ENCODE data around the gene ARHGAP25.

The ARHGAP25 gene

DNA sequence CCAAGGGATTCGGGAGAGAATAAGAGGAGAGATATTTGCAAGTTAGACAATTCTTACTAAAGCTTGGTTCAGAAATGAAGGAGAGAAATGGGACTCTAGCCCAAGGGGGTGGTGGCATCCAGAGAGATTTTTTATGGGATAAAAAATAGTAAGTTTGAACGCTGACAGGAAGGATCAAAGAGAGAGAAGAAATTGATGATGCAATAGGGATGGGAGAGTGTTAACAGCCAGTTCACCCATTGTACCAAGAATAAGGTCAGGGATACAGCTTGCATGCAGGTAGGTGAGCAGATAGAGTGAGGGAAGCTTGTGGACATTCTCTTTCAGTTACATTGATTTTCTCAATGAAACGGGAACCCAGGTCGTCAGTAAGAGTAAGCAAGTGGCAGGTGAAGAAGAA, 1.2 kb upstream of the ARHGAP25 start:
- TF ChIP-seq, protein P1, sequence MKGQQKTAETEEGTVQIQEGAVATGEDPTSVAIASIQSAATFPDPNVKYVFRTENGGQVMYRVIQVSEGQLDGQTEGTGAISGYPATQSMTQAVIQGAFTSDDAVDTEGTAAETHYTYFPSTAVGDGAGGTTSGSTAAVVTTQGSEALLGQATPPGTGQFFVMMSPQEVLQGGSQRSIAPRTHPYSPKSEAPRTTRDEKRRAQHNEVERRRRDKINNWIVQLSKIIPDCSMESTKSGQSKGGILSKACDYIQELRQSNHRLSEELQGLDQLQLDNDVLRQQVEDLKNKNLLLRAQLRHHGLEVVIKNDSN (IDR thresholded peaks at IDR 0.05), result no peak
- TF ChIP-seq, protein P2, sequence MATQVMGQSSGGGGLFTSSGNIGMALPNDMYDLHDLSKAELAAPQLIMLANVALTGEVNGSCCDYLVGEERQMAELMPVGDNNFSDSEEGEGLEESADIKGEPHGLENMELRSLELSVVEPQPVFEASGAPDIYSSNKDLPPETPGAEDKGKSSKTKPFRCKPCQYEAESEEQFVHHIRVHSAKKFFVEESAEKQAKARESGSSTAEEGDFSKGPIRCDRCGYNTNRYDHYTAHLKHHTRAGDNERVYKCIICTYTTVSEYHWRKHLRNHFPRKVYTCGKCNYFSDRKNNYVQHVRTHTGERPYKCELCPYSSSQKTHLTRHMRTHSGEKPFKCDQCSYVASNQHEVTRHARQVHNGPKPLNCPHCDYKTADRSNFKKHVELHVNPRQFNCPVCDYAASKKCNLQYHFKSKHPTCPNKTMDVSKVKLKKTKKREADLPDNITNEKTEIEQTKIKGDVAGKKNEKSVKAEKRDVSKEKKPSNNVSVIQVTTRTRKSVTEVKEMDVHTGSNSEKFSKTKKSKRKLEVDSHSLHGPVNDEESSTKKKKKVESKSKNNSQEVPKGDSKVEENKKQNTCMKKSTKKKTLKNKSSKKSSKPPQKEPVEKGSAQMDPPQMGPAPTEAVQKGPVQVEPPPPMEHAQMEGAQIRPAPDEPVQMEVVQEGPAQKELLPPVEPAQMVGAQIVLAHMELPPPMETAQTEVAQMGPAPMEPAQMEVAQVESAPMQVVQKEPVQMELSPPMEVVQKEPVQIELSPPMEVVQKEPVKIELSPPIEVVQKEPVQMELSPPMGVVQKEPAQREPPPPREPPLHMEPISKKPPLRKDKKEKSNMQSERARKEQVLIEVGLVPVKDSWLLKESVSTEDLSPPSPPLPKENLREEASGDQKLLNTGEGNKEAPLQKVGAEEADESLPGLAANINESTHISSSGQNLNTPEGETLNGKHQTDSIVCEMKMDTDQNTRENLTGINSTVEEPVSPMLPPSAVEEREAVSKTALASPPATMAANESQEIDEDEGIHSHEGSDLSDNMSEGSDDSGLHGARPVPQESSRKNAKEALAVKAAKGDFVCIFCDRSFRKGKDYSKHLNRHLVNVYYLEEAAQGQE (IDR thresholded peaks at IDR 0.05; ENCODE audit: low read depth), result no peak
- TF ChIP-seq NFIC (IDR thresholded peaks at IDR 0.05) (no peak), CEBPB (IDR thresholded peaks at IDR 0.05) (no peak), ZBTB7A (IDR thresholded peaks at IDR 0.05; ENCODE audit: low read depth) (no peak), CREB1 (IDR thresholded peaks at IDR 0.05; ENCODE audit: low read depth) (no peak), TCF12 (IDR thresholded peaks at IDR 0.05; ENCODE audit: low read depth) (no peak)

DNA sequence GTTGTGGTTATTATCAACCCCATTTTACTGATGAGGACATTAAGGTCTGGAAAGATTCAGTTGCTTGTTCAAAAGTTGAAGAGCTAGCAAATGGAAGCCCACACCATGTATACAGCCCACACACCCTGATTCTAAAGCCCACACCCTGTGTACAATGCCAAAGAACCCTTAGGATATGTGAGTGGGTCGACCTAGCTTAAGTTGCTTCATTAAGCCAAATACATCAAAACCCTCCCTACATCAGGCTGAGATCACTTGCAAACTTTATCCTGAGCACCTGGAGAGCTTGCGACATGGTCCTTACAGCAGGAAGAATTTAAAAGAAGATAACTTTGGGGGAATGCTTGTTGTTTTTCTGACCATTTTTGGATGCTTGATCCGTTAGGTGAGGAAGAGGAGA, 435 bp upstream of the ARHGAP25 start:
- no peak for TF ChIP-seq CEBPB (IDR thresholded peaks at IDR 0.05)

DNA sequence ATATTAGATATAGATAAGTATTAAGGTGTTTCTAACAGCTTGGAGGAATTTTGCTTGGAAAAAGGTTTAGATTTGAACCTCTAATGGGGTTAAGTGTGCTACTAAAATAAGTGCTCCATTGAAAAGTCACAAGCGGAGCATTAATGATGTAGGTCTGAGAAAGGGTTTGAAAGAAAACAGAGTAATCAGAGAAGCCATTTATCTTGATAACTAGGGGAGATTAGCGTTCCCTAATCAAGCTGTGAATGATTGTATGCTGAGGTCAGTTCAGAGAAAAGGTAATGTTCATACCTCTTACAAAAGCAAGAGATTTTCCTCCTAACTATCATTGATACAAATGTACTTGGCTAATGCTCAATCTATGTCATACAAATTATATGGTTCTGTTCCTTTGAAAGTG, 1.5 kb downstream of the ARHGAP25 start:
- TF ChIP-seq NFIC (IDR thresholded peaks at IDR 0.05) (no peak), TAF1 (IDR thresholded peaks at IDR 0.05; ENCODE audit: low read depth) (no peak), CEBPB (IDR thresholded peaks at IDR 0.05) (no peak), ZBTB7A (IDR thresholded peaks at IDR 0.05; ENCODE audit: low read depth) (no peak), RAD21 (IDR thresholded peaks at IDR 0.05; ENCODE audit: low read depth) (no peak), EP300 (IDR thresholded peaks at IDR 0.05; ENCODE audit: borderline replicate concordance) (no peak), TCF12 (IDR thresholded peaks at IDR 0.05; ENCODE audit: low read depth) (no peak), CREB1 (IDR thresholded peaks at IDR 0.05; ENCODE audit: low read depth) (no peak), EGR1 (IDR thresholded peaks at IDR 0.05) (no peak), YY1 (IDR thresholded peaks at IDR 0.05; ENCODE audit: low read depth) (no peak)
- TF ChIP-seq, protein P3, sequence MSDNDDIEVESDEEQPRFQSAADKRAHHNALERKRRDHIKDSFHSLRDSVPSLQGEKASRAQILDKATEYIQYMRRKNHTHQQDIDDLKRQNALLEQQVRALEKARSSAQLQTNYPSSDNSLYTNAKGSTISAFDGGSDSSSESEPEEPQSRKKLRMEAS (IDR thresholded peaks at IDR 0.05), result no peak
- TF ChIP-seq, protein P2 (IDR thresholded peaks at IDR 0.05; ENCODE audit: low read depth), result no peak

DNA sequence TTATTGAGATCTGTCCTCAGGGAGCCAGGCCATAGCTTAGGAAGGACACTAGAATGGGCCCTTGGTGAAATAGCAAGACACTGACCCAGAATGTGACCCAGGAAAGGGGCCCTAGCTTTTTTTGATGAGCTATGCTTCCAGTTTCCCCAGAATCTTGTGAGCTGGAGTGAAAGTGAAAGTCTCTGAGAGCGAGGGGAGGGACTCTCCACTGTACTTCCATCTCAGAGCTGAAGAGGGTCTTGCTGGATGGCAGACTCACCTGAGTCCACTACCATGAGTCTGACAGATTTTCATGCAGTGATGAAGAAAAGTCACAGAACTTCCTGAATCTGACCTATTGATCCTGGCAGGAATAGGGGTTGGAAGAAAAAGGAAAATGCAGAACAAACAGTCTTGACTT, 3.1 kb downstream of the ARHGAP25 start:
- TF ChIP-seq, protein P3 (IDR thresholded peaks at IDR 0.05), result no peak
- TF ChIP-seq NFIC (IDR thresholded peaks at IDR 0.05) (no peak), RAD21 (IDR thresholded peaks at IDR 0.05; ENCODE audit: low read depth) (no peak), TEAD4 (IDR thresholded peaks at IDR 0.05) (no peak), CEBPB (IDR thresholded peaks at IDR 0.05) (no peak), TCF12 (IDR thresholded peaks at IDR 0.05; ENCODE audit: low read depth) (no peak), EP300 (IDR thresholded peaks at IDR 0.05; ENCODE audit: borderline replicate concordance) (no peak), YY1 (IDR thresholded peaks at IDR 0.05; ENCODE audit: low read depth) (no peak), FOXM1 (IDR thresholded peaks at IDR 0.05; ENCODE audit: borderline replicate concordance, low read depth) (no peak), EGR1 (IDR thresholded peaks at IDR 0.05) (no peak), ZBTB7A (IDR thresholded peaks at IDR 0.05; ENCODE audit: low read depth) (no peak), TAF1 (IDR thresholded peaks at IDR 0.05; ENCODE audit: low read depth) (no peak), CREB1 (IDR thresholded peaks at IDR 0.05; ENCODE audit: low read depth) (no peak)
- TF ChIP-seq, protein P1 (IDR thresholded peaks at IDR 0.05), result no peak
- TF ChIP-seq, protein P2 (IDR thresholded peaks at IDR 0.05; ENCODE audit: low read depth), result no peak

DNA sequence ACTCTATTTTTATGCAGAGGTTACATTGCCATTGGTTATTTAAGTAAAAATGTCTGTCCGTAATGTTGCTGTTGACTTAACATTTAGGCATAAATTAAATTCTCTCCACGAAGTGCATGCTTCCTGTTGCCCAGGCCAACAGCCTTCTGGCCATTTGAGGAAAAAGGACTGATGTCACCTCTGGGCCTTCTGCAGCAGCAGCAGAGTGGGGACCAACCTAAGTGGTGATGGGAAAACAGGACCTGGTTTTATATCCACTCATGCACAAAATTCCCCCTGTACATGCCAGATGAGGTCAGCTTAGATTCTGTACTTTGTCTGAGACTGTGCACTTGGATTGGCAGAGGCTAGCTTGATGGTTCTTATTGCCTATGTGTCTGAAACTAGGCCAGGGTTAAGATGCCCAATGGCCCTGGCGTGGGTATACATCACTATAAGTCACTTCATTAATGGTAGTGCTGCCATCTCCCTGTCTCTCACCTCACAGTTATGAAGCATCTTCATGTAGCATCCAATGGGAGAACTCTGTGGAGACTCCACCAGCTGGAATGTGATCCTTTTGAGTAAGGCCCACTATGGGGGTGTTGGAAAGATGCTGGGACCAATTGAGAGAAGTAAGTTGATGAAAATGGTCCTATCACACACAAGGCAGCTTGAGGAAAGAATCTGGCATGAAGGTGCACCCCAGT, 4.4 kb downstream of the ARHGAP25 start:
- TF ChIP-seq CEBPB (IDR thresholded peaks at IDR 0.05), result no peak
- no peak for TF ChIP-seq TAF1 (IDR thresholded peaks at IDR 0.05; ENCODE audit: low read depth)
- TF ChIP-seq NFIC (IDR thresholded peaks at IDR 0.05), result no peak
- no peak for TF ChIP-seq RAD21 (IDR thresholded peaks at IDR 0.05; ENCODE audit: low read depth)
- TF ChIP-seq, protein P1 (IDR thresholded peaks at IDR 0.05), result no peak
- TF ChIP-seq, protein P2 (IDR thresholded peaks at IDR 0.05; ENCODE audit: low read depth), result no peak
- no peak for TF ChIP-seq ZBTB7A (IDR thresholded peaks at IDR 0.05; ENCODE audit: low read depth)

Measured in Ishikawa (cell line).